GM18867 (cell line): ENCODE results near the gene MLF2.
A peak's percentile ranks its signal among the peaks of the same experiment; 100 is the strongest.

Experiments
- ATAC-seq: cut with Tn5 transposase; IDR thresholded peaks from one replicate; pipeline ENCODE4 v1.9.1; 2021; ENCODE audit warnings: mild to moderate bottlenecking, moderate library complexity; ENCODE audit not compliant: unreplicated experiment

The MLF2 gene

DNA sequence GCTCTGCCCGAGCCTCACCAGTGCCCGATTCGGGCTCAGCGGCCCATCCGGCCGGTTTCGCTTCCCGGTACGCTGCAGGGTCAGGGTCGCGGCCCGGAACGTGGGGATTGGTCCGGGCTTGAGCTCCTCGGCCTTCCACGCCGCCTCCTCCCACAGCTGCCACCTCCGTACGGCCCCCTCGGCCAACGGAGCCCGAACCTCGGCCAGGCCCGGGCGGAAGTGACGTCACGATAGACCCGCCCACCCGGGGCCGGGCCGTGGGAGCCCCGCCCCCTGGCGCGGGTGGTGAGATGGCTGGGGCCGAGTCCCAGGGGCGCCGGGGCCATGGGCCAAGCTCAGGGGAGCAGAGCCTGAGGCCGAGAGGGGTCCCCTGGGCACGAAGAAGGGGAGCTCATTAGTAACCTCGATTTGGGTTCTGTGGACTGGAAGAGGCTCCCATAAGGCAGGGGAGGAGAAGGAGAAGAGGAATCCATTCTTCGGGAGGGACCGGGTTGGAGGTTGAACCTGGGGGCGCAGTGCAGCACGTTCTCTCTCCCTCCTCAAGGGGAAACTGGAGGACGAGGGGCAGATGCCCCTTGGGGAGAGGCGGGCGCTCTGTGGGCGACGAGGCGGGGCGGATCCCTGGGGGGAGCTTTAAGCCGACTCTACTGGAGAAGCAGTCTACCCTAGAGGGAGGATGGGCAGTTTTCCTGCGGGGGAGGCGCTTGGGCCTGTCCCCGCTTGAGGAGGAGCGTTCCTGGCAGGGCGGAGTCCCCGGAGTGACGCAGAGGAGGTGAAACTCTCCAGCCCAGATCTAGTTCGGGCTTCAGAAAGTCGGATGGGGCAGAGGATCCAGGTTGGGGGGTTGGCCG is at the start of gene MLF2:
MLF2 (minus strand) TSS at position 221 of the 851 bp plus-strand sequence. CDS start 807 bp downstream, outside the sequence.
- peak; percentile 82 for ATAC-seq

GRCh38 chr12:6799147-6799546 is 46.2 kb upstream of the MLF2 start:
- ATAC-seq: no peak

- no peak for ATAC-seq
Observed at GRCh38 chr12:6796576-6796975, 43.6 kb upstream of the MLF2 start.

- ATAC-seq: no peak
Observed at GRCh38 chr12:6795088-6795487, 42.1 kb upstream of the MLF2 start.

DNA sequence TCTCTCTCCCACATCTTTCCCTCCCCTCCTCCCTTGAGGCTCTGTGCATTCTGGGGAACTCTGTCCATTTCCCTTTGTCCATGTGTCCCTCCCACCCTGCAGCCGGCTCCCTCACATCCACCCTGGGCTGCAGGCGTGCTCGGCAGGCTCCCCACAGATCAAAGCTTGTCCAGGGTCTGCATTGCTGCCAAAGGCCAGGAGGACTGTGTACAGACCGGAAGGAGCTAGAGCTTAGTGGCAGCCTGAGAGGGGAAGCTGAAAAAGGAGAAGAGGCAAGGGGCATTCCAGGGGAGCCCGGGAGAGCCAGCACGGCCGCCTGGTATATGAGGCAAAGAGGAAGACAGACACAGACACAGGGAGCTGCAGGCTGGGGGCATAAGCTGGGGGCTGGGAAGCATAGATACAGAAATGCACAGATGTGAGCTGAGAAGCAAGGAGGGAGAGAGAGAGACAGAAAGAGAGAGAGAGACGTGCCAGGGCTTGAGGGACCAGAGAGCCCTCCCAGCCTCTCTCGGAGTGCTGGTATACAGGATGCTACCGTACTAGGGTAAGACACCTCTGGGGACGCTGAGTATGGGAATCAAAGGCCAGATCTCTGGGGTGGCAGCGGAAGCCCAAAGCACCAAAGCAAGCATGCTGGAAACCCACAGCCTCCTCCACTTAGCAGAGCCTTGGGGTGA is 39.7 kb upstream of the MLF2 start:
- ATAC-seq: no peak

- no peak for ATAC-seq
Observed at GRCh38 chr12:6791931-6792520, 39.1 kb upstream of the MLF2 start.

DNA sequence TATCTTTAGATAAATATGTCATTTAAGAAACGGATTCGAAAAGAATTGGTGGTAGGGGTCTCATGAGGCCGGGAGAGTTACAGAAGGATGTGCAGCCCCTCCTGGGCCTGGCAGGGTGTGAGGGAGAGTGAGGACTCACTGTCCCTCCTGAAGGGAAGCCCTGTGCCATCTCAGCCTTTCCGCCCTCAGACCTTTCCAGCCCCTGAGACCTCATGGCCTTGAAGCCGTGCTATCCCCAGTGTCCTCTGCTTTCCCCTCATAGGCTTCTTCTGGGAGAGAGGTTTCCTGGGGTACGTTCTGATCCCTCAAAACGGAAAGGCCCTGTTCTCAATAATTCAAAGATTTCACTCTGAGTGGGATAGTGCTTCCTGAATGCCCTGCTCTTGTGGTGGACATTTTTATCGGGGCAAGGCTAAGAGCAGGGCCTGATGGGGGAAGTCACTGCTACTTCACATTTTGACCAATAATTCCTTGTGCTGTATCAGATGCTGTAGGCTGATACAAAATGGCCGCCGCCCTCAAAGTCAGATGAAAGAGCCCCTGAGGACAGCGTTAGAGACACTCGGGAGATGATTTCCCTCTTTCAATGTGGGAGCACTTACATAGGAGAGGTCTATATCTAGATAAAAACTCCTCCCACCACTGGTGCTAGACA is 37.7 kb upstream of the MLF2 start:
- no peak for ATAC-seq

GRCh38 chr12:6788972-6789924 is 36.3 kb upstream of the MLF2 start, which contains the start of gene CD4:
Gene CD4, plus strand, starts transcription at chr12:6789528. Its CDS starts 10,611 bp downstream, at chr12:6800139.
- no peak for ATAC-seq

DNA sequence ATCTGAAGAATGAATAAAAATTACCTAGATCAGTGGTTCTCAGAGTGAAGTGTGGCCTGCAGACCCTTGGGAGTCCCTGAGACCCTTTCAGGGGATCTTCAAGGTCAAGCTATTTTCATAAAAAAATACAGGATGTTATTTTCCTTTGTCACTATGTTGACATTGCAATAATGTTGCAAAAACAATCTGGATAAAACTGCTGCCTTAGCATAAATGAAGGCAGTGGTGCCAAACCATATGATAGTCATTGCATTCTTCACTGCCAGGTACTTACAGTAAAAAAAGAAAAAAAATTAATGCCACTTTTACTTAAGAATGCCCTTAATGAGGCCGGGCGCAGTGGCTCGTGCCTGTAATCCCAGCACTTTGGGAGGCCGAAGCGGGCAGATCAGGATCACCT is 34.4 kb upstream of the MLF2 start:
- no peak for ATAC-seq

GRCh38 chr12:6786416-6787094 is 33.6 kb upstream of the MLF2 start:
- ATAC-seq: no peak

DNA sequence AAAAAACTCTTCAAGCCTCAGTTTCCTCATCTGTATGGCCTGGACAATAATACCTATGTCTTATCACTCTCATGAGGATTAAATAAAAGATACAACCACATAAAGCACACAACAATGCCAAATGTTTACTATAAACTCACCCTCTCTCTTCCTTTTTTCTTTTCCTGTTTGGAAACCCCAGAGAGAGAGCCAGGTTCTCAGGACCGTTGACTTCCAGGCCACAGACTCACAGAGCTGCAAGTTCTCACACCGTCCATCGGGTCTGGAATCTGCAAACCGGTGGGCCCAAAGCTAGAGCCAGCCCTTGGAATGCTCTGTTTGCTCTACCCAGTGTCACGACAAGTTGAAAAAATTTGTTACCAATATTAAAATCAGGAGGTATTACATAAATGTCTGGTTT is 31.8 kb upstream of the MLF2 start:
- no peak for ATAC-seq

- no peak for ATAC-seq
Observed at GRCh38 chr12:6784296-6784695, 31.4 kb upstream of the MLF2 start.

DNA sequence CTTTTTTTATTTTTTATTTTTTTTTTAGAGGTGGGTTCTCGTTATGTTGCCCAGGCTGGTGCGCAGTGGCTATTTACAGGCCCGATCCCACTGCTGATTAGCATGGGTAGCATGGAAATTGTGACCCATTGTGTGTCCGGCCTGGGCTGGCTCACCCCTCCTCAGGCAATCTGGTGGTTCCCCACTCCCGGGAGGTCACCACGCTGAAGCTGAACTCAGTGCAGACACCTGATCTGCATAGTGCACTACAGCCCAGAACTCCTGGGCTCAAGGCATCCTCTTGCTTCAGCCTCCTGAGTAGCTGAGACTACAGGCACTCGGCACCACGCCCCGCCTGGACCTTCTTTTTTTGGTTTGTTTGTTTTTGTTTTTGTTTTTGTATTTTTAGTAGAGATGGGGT is 30.9 kb upstream of the MLF2 start:
- no peak for ATAC-seq

DNA sequence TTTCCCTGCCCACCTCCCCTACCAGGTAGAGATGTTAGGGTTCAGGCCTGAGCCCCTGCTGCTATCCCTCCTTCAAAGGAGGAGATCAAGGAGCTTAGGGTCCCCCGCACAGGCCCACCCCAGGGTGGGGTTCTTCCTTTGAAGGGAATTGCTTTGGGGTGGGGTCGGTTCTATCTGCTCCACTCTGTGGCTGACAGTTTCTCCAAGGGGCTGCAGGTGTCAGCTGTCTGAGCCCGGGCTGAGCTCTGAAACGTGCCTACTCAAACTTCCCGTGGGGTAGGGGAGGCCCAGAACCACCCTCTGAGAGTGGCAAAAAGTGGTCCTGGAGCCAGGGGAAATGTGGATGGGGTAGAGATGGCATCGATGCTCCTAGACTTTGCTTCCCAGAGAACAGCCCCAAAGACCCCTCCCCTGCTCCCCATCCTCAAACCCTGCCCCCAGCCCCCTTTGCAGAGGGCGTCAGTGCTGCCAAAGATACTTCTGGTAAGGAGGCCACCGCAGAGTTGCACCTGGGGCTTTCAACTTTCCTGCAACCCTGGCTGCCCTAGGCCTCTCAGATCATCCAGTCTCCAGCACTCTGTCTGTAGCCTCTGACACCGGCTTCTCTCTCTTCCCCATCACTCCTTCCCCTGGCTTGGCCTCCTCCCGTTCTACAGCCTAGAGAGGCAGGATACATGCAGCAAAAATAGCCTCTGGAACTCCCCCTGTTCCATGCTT is 30.1 kb upstream of the MLF2 start:
- no peak for ATAC-seq

GRCh38 chr12:6782119-6782518 is 29.2 kb upstream of the MLF2 start:
- no peak for ATAC-seq

GRCh38 chr12:6780573-6780972 is 27.6 kb upstream of the MLF2 start:
- ATAC-seq: no peak

DNA sequence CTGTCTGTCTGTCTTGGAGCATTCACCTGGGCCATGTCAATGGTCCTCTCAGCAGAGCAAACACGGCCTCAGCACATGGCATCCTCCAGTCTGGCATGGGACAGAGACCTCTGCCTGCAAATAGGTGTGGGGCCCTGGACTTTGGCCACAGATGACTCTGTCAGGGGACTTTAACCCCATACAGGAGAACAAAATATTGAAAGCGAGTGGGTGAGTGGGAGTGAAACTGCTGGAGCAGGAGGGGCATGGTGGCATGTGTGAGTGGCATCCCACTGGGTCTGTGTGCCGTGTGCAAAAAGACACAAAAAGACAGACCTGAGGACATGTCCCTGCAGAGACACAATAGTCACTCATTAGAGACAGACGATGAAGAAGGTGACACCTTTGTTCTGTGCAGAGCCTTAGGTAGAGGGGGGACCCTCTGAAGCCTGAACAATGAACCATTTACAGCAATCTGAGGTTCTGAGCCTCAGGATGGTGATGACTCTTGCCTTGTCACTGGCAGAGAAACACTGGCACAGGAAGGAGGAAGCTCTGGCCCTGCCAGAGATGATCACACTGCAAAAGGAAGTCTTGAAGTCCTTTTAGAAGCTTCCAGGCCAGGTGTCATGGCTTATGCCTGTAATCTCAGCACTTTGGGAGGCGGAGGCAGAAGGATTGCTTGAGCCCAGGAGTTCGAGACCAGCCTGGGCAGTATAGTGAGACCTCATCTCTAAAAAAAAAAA is 26.9 kb upstream of the MLF2 start:
- no peak for ATAC-seq
